ENCODE results near the gene ATR. TPM values are rescaled to one million over a fixed set of nuclear protein-coding genes. Genes with fewer than 3 reads are reported as not detected.

The ATR gene
- total RNA-seq, 1 donor from 2014 or later: 16.7 TPM

GRCh38 chr3:142523921-142524566, 54.5 kb downstream of the ATR start:
- DNase-seq (ENCODE audit: low read depth in 2 of 2): no peak

DNA sequence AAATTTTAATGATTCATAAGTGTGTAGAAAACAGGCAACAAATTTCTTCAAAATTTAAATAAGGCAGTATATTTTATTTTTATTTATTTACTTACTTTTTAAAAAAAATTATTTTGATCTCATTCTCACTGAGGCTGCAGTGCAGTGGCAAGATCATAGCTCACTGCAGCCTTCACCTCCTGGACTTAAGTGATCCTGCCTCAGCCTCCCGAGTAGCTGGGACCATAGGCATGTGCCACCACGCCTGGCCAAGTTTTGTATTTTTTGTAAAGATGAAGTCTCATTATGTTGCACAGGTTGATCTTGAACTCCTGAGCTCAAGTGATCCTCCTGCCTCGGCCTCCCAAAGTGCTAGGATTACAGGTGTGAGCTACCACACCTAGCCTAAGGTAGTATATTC, 69.5 kb downstream of the ATR start:
- DNase-seq (ENCODE audit: low read depth in 2 of 2): no peak

- DNase-seq (ENCODE audit: low read depth in 2 of 2): no peak
These were observed 71.3 kb downstream of the ATR start for GRCh38 chr3:142507241-142507640.

- no peak for DNase-seq (ENCODE audit: low read depth in 2 of 2)
These were observed 76.1 kb downstream of the ATR start for GRCh38 chr3:142502187-142502985.

- peak; percentile 1 to 74 for DNase-seq (ENCODE audit: low read depth in 2 of 2)
These were observed 77.3 kb downstream of the ATR start for GRCh38 chr3:142501004-142501926.

- no peak for DNase-seq (ENCODE audit: low read depth in 2 of 2)
These were observed 78.3 kb downstream of the ATR start for GRCh38 chr3:142500211-142500610.

DNA sequence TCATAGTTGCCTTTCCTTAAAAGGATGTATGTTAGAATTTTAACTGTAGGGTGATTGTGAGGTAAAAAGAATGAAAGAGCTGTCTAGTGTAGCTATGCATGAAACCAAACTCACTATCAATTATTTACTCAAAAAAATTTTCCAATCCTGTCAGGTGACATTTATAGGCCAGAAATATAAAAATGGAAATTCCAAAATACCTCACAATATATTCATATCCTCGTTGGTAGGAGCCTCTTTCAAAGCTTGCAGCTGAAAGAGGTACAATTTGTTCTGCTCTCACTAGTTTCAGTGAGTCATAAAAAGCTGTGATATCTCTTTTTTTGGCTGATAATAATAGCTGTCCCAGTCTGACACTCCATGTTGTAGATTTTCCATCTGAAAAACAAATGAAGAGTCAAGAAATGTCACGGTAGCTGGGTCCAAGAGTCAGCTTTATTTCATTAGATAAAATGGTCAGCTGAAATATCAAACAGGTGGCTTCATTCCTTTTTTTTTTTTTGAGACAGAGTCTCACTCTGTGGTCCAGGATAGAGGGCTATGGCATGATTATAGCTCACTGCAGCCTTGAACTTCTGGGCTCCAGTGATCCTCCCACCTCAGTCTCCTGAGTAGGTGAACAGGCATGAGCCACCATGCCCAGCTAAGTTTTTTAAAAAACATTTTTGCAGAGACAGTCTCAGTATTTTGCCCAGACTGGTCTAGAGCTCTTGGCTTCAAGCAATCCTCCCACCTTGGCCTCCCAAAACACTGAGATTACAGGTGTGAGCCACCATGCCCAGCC, 79.9 kb downstream of the ATR start:
- DNase-seq (ENCODE audit: low read depth in 2 of 2): peak; percentile 2 to 22

GRCh38 chr3:142497729-142498128, 80.8 kb downstream of the ATR start:
- DNase-seq (ENCODE audit: low read depth in 2 of 2): no peak

GRCh38 chr3:142495103-142495502, 83.4 kb downstream of the ATR start:
- no peak for DNase-seq (ENCODE audit: low read depth in 2 of 2)

DNA sequence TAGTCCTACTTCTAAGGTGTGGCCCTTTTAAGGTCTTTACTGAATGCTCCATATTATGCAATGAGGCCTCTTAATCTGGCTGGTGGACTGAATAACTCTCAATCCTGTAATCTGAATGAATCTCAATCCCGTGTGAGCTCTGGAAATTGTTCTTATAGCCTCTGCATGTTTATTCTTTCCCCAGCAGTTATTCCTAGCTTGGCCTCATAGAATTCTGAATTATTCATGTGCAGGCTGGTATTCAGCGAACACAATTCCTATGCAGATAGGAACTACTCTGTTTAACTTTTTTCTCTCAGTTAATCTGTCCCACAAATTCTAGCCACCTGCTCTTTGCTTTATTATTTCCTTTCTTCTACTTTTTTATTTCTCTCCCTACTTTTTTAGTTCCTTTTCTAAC, 86.3 kb downstream of the ATR start:
- no peak for DNase-seq (ENCODE audit: low read depth in 2 of 2)

- DNase-seq (ENCODE audit: low read depth in 2 of 2): no peak
These were observed 88.8 kb downstream of the ATR start for GRCh38 chr3:142489572-142490323.

DNA sequence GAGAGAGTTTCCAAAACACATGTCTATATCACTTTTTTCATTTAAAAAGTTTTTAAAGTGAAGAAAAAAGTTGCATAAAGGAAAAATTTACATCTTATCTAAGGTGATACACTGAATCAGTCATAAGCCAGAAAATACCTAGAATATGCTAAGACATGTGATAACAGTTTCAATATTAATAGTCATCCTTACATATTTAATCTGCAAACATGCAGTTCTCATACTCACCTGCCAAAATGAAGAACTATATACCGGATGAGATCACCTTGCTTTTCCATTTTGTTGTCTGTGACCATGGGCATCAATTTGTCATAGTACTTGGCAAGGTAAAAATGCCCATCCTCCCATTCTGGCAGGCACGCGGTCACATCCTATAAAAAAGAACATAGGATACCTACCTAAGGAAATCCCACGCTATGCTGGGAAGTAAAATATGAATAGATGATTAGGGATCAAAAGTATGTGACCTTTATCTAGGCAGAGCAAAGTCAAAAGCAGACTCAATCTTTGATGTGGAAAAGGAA, 93.6 kb downstream of the ATR start:
- DNase-seq (ENCODE audit: low read depth in 2 of 2): no peak

DNA sequence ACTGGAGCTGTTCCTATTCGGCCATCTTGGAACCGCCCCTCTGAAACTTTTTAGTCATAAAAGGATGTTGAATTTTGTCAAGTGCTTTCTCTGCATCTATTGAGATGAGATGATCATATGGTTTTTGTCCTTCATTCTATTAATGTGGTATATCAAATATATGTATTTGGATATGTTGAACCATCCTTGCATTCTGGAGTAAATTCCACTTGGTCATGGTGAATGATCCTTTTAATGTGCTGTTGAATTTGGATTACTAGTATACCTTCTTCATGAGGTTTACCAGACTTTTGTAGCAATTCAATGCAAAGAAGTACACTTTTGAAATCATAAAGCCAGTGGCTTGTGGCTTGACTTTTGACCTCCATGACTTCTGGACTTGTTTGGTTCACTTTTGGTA, 97.3 kb downstream of the ATR start:
- no peak for DNase-seq (ENCODE audit: low read depth in 2 of 2)

DNA sequence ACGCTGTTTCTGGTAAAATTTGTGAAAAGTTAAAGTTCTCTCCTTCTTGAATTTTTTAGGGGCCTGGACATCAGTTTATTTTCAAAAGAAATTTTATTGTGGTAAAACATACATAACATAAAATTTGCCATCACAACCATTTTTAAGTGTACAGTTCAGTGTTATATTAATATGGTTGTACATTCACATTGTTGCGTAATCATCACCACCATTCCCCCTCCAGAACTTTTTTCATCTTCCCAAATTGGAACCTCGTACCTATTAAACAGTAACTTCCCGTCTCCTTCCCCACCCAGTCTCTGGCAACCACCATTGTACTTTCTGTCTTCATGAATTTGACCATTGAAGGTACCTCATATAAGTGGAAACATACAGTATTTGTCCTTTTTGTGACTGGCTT, 107.7 kb downstream of the ATR start:
- no peak for DNase-seq (ENCODE audit: low read depth in 2 of 2)

- DNase-seq (ENCODE audit: low read depth in 2 of 2): no peak
These were observed 110.1 kb downstream of the ATR start for GRCh38 chr3:142468456-142468855.

DNA sequence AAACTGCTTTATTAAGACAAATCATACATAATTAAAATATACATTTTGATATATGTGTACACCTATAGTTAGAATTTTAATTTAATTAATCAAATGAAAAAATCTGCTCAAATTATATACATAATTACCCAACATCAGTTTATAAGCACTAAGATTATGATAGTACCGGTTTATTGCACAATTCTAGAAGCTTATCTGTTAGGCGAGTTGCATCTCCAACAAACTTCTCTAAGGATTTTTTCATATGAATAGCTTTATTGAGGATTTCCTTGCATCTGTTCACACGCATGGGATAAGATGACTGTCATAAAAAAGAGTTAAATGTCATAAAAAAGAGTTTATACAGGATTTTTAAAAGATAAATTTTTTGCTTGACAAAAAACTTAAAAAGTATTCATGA, 110.8 kb downstream of the ATR start:
- no peak for DNase-seq (ENCODE audit: low read depth in 2 of 2)

GRCh38 chr3:142460689-142461088, 117.8 kb downstream of the ATR start:
- DNase-seq (ENCODE audit: low read depth in 2 of 2): no peak

DNA sequence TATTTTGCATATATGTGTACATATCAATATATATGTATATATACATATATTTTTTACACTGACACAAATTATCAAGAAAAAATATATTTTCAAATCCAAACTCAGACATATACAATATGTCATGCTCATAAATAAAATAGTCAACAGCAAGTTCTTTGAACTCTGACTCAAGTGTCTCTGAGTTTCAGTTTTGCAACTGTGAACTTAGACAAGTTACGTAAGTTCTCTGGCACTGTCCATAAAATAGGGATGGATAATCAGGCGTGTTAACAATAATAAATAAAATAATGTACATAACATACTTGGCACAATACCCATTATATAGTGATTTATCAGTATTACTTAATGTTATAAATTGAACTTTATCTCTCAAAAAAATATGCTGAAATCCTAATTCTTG, 118.6 kb downstream of the ATR start:
- DNase-seq (ENCODE audit: low read depth in 2 of 2): no peak

GRCh38 chr3:142459096-142459495, 119.4 kb downstream of the ATR start:
- DNase-seq (ENCODE audit: low read depth in 2 of 2): no peak

- no peak for DNase-seq (ENCODE audit: low read depth in 2 of 2)
These were observed 127.7 kb downstream of the ATR start for GRCh38 chr3:142450881-142451280.

All from dermis microvascular lymphatic vessel endothelial cell (primary cell).